Astrocyte (in vitro differentiated cells and primary cell): ENCODE results near the gene KIAA0232. TPM values are rescaled to one million over a fixed set of nuclear protein-coding genes. Genes with fewer than 3 reads are reported as not detected.
A peak's percentile ranks its signal among the peaks of the same experiment; 100 is the strongest.

Experiments used
- DNase-seq: peaks from one replicate; pipeline ENCODE4 v3.0.0-alpha.2; 2010; ENCODE audit warnings: low read depth
- FAIRE-seq: peaks from 2 replicates; lab custom pipeline; 2011; peaks lifted over from hg19 to GRCh38; lab: Jason Lieb, UNC
- H2AFZ ChIP-seq: 2 replicates; pipeline ENCODE4 v1.6.0; 2012; ENCODE audit warnings: low read depth, low read length, inconsistent platforms
- H3K27ac ChIP-seq: 2 replicates; pipeline ENCODE4 v1.5.1; 2011; ENCODE audit warnings: low read depth, low read length, inconsistent platforms
- H3K27me3 ChIP-seq: 2 replicates; pipeline ENCODE4 v1.6.0; 2011; ENCODE audit warnings: low read length, inconsistent platforms; ENCODE audit not compliant: insufficient read depth
- H3K36me3 ChIP-seq: 2 replicates; pipeline ENCODE4 v1.5.1; 2011; ENCODE audit warnings: low read length, inconsistent platforms; ENCODE audit not compliant: insufficient read depth
- H3K4me1 ChIP-seq: 2 replicates; pipeline ENCODE4 v1.5.1; 2011; ENCODE audit warnings: low read length, inconsistent platforms; ENCODE audit not compliant: insufficient read depth
- H3K4me2 ChIP-seq: 2 replicates; pipeline ENCODE4 v1.6.0; 2012; ENCODE audit warnings: low read length, inconsistent platforms
- H3K4me3 ChIP-seq: 2 replicates; pipeline ENCODE4 v1.5.1; 2011; ENCODE audit warnings: low read depth, mild to moderate bottlenecking, low read length, inconsistent platforms; ENCODE audit not compliant: insufficient read depth
- H3K79me2 ChIP-seq: 2 replicates; pipeline ENCODE4 v1.6.0; 2012; ENCODE audit warnings: mild to moderate bottlenecking, low read length, inconsistent platforms; ENCODE audit not compliant: insufficient read depth
- H3K9ac ChIP-seq: 2 replicates; pipeline ENCODE4 v1.6.0; 2012; ENCODE audit warnings: mild to moderate bottlenecking, low read length, inconsistent platforms
- H3K9me3 ChIP-seq: 2 replicates; pipeline ENCODE4 v1.5.1; 2012; ENCODE audit warnings: low read depth, mild to moderate bottlenecking, low read length, inconsistent platforms; ENCODE audit not compliant: insufficient read depth
- H4K20me1 ChIP-seq: 2 replicates; pipeline ENCODE4 v1.6.0; 2012; ENCODE audit warnings: low read length, inconsistent platforms; ENCODE audit not compliant: insufficient read depth
- H3K27ac Mint-ChIP-seq: one replicate; pipeline ENCODE4 v1.8.0; 2021; ENCODE audit warnings: mild to moderate bottlenecking, mixed read lengths; ENCODE audit not compliant: unreplicated experiment
- H3K27me3 Mint-ChIP-seq: one replicate; pipeline ENCODE4 v1.8.0; 2021; ENCODE audit warnings: low read depth, mixed read lengths; ENCODE audit not compliant: unreplicated experiment
- H3K36me3 Mint-ChIP-seq: one replicate; pipeline ENCODE4 v1.8.0; 2021; ENCODE audit warnings: low read depth, mixed read lengths; ENCODE audit not compliant: unreplicated experiment
- H3K4me1 Mint-ChIP-seq: one replicate; pipeline ENCODE4 v1.8.0; 2021; ENCODE audit warnings: low read depth, mixed read lengths; ENCODE audit not compliant: unreplicated experiment
- H3K4me3 Mint-ChIP-seq: one replicate; pipeline ENCODE4 v1.8.0; 2021; ENCODE audit warnings: mild to moderate bottlenecking, moderate library complexity, mixed read lengths; ENCODE audit not compliant: unreplicated experiment
- H3K9me3 Mint-ChIP-seq: one replicate; pipeline ENCODE4 v1.8.0; 2021; ENCODE audit warnings: mild to moderate bottlenecking, mixed read lengths; ENCODE audit not compliant: unreplicated experiment
- EZH2 ChIP-seq: IDR thresholded peaks from 2 replicates; pipeline ENCODE4 v1.6.1; 2012; ENCODE audit warnings: mild to moderate bottlenecking, low read length, inconsistent platforms; ENCODE audit not compliant: insufficient read depth
- total RNA-seq: library from RNA; stranded (reverse); gene quantifications from 2 replicates; pipeline ENCODE4 v1.2.1, GENCODE V29; 2021
- TF ChIP-seq, protein P1 (sequence below): IDR thresholded peaks from 2 replicates; pipeline ENCODE4 v1.5.1; 2011; ENCODE audit warnings: low read depth, mild to moderate bottlenecking, inconsistent platforms, low read length, moderate library complexity; ENCODE audit not compliant: insufficient read depth

KIAA0232 gene
- total RNA-seq, 1 donor from 2014 or later: 27.6 TPM

DNA sequence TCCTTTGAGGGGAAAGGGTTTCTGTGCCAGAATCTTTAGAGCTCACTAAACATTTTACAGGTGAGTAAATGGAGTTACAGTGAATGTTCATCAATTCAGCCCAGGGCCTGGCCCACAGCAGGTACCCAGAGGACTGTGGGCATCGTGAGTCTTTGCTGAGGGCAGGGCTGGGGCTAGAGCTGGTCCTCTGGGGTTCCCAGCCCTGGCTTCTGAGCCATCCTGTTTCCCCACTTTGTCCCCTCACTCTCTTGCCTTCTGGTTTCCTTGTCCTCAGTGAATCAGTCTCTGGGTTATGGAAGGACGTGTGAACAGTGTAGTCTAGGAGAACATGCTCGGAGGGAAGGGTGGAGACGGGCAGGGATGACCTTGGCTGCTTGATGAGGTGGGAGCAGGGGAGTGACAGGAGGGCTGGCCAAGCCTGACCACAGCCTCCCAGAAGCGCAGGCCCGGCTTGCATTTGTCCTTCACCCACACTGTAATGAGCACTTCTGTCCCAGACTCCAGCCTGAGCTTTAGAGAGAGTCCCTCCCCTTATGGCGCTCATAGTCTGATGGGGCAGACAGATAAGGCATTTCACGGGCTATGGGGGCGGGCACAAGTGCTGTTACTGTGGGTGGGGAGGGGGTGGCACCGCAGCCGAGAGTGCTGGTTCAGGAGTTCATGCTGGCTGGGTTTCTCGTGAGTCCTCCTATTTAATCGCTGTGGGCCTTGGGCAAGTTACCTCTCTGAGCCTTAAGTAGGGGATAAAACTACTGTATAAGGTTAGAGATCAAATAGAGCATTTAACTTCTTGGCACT, 144.4 kb downstream of the KIAA0232 start:
- H3K79me2 ChIP-seq: peaks cover 11% of the 10 kb centered on the region
- H3K4me1 ChIP-seq: peaks cover 5% of the 10 kb centered on the region

DNA sequence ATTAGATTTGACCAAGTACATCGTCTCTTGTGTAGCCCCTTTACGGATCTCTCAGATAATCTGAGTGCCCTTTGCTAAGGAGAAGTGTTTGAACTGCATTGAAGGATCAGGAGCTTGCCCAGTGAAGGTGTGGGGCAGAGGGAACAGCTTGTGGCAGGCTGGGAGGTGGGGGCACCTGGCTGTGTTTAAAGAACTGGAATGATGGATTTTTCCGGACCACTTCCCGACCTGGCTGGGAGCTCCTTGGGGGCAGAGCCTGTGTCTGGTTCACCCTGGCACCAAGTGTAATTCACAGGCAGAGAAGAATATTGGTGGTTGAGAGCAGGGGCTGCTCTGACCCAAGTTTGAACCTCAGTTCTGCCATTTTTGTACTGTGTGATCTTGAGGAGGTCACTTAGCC, 145.6 kb downstream of the KIAA0232 start:
- Histone ChIP-seq H3K9ac (no peak overlapping the region), H3K4me3 (no peak overlapping the region), H3K27me3 (no peaks in the 10 kb centered on the region), H3K36me3 (no peaks in the 10 kb centered on the region), H3K79me2 (peaks cover 14% of the 10 kb centered on the region), H3K4me2 (no peak overlapping the region), H3K4me1 (peaks cover 5% of the 10 kb centered on the region), H4K20me1 (peaks cover 45% of the 10 kb centered on the region), H2AFZ (no peak overlapping the region), H3K27ac (no peak overlapping the region), H3K9me3 (no peaks in the 10 kb centered on the region)
- Mint-ChIP-seq H3K27me3 (no peaks in the 10 kb centered on the region), H3K4me1 (peaks cover 23% of the 10 kb centered on the region), H3K9me3 (peaks cover 2% of the 10 kb centered on the region), H3K36me3 (peaks cover 30% of the 10 kb centered on the region), H3K27ac (no peak overlapping the region), H3K4me3 (no peak overlapping the region)
- FAIRE-seq (no peak), DNase-seq (no peak)
- TF ChIP-seq, protein P1, sequence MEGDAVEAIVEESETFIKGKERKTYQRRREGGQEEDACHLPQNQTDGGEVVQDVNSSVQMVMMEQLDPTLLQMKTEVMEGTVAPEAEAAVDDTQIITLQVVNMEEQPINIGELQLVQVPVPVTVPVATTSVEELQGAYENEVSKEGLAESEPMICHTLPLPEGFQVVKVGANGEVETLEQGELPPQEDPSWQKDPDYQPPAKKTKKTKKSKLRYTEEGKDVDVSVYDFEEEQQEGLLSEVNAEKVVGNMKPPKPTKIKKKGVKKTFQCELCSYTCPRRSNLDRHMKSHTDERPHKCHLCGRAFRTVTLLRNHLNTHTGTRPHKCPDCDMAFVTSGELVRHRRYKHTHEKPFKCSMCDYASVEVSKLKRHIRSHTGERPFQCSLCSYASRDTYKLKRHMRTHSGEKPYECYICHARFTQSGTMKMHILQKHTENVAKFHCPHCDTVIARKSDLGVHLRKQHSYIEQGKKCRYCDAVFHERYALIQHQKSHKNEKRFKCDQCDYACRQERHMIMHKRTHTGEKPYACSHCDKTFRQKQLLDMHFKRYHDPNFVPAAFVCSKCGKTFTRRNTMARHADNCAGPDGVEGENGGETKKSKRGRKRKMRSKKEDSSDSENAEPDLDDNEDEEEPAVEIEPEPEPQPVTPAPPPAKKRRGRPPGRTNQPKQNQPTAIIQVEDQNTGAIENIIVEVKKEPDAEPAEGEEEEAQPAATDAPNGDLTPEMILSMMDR: no peak
- TF ChIP-seq EZH2: no peak

More for the DNA sequence above, 144.4 kb downstream of the KIAA0232 start:
- Histone ChIP-seq H3K27me3 (no peaks in the 10 kb centered on the region), H3K4me3 (no peak overlapping the region), H2AFZ (no peak overlapping the region), H3K27ac (no peak overlapping the region), H3K4me2 (no peak overlapping the region), H3K9ac (no peak overlapping the region), H4K20me1 (peaks cover 51% of the 10 kb centered on the region), H3K9me3 (no peaks in the 10 kb centered on the region), H3K36me3 (no peaks in the 10 kb centered on the region)
- DNase-seq: peak; percentile 61
- H3K4me1 Mint-ChIP-seq: peaks cover 23% of the 10 kb centered on the region
- no peak for FAIRE-seq
- peaks cover 32% of the 10 kb centered on the region for H3K36me3 Mint-ChIP-seq
- H3K4me3 Mint-ChIP-seq: peak overlapping the region; percentile 43
- H3K27ac Mint-ChIP-seq: no peak overlapping the region
- H3K27me3 Mint-ChIP-seq: no peaks in the 10 kb centered on the region
- H3K9me3 Mint-ChIP-seq: peaks cover 2% of the 10 kb centered on the region
- TF ChIP-seq, protein P1: no peak
- no peak for TF ChIP-seq EZH2

DNA sequence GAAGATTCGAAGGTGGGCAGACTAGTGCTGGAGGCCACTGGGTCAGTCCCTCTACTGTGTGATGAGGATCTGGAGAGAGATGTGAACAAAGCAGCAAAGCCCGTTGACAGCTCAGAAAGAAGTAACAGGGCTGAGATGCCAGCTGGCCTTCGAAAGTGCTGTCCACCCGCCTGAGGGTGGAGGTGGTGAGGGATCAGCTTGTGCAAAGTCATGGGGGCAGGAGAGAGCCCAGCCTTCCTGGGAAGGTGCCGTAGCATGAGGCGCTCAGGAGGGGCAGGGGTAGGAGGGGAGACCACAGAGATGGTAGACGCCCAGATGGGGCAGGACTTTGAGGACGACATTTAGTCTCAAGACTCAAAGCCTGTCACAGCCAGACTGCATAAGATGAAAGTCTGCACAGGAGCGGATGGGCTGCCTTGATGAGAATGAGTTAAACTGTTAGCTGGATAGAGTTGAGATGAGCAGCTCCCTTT, 146.8 kb downstream of the KIAA0232 start:
- no peak overlapping the region for H2AFZ ChIP-seq
- Mint-ChIP-seq H3K4me3 (peak overlapping the region; percentile 21), H3K4me1 (peaks cover 23% of the 10 kb centered on the region), H3K36me3 (peaks cover 23% of the 10 kb centered on the region), H3K27me3 (no peaks in the 10 kb centered on the region), H3K9me3 (peaks cover 6% of the 10 kb centered on the region), H3K27ac (no peak overlapping the region)
- H3K4me1 ChIP-seq: peaks cover 5% of the 10 kb centered on the region
- H3K9ac ChIP-seq: no peak overlapping the region
- H3K79me2 ChIP-seq: peaks cover 14% of the 10 kb centered on the region
- FAIRE-seq (no peak), DNase-seq (no peak)
- no peaks in the 10 kb centered on the region for H3K36me3 ChIP-seq
- no peaks in the 10 kb centered on the region for H3K9me3 ChIP-seq
- TF ChIP-seq EZH2: no peak
- TF ChIP-seq, protein P1: no peak
- H4K20me1 ChIP-seq: peaks cover 45% of the 10 kb centered on the region
- no peaks in the 10 kb centered on the region for H3K27me3 ChIP-seq
- no peak overlapping the region for H3K27ac ChIP-seq
- no peak overlapping the region for H3K4me3 ChIP-seq
- no peak overlapping the region for H3K4me2 ChIP-seq
